GM12878 (cell line): ENCODE results near the gene SHC2. TPM values are rescaled to one million over a fixed set of nuclear protein-coding genes. Genes with fewer than 3 reads are reported as not detected.

ENCODE experiments used
- ATAC-seq: fragments of 200-7000 bp; cut with Tn5 transposase; 3 replicates; pipeline ENCODE4 v1.9.1; 2020; ENCODE audit warnings: mild to moderate bottlenecking, moderate library complexity
- BruUV-seq: library from RNA; stranded (reverse); fragments of 400-500 nt; replicated peaks from 2 replicates; lab custom pipeline; 2021; lab: Mats Ljungman, UMichigan
- CTCF ChIA-PET: fragments of 300-600 bp; sonication (Branson Sonifier 250); formaldehyde crosslinking; extraction: SDS; loops from one replicate; lab custom pipeline; 2021; ENCODE audit warnings: inconsistent platforms; lab: Yijun Ruan, JAX
- POLR2A ChIA-PET: fragments of 350-600 bp; formaldehyde crosslinking; extraction: SDS; loops from one replicate; lab custom pipeline; 2021; ENCODE audit warnings: inconsistent platforms; lab: Charles Lee
- RAD21 ChIA-PET: fragments of 300-600 bp; sonication (Branson Sonifier 250); formaldehyde crosslinking; loops from one replicate; lab custom pipeline; 2023; ENCODE audit warnings: antibody characterized with exemption; ENCODE audit not compliant: unreplicated experiment; lab: Charles Lee
- SMC1A ChIA-PET: fragments of 300-600 bp; sonication (Branson Sonifier 250); formaldehyde crosslinking; loops from one replicate; lab custom pipeline; 2023; ENCODE audit not compliant: unreplicated experiment, uncharacterized antibody; lab: Charles Lee
- DNase-seq: peaks from one replicate; pipeline ENCODE4 v3.0.0-alpha.2; 2011; ENCODE audit warnings: low read depth, low spot score
- FAIRE-seq: peaks from 3 replicates; lab custom pipeline; 2011; peaks lifted over from hg19 to GRCh38; lab: Jason Lieb, UNC
- H2AFZ ChIP-seq: 2 replicates; pipeline ENCODE4 v1.6.0; 2011; ENCODE audit warnings: low read depth, low read length, control low read depth; ENCODE audit not compliant: control insufficient read depth
- H3K27ac ChIP-seq: 2 replicates; pipeline ENCODE4 v1.5.1; 2011; ENCODE audit warnings: control low read depth; ENCODE audit not compliant: control insufficient read depth, insufficient read depth
- H3K27me3 ChIP-seq, 2 experiments: replicated peaks in 1 of 2; 2 replicates each; pipeline versions ENCODE4 v1.6.0 to v1.6.1; 2011; ENCODE audit warnings: low read length in 1 of 2; ENCODE audit not compliant: control insufficient read depth in 2 of 2, insufficient read depth in 2 of 2
- H3K36me3 ChIP-seq, 2 experiments: 2 replicates each; pipeline ENCODE4 v1.5.1; 2011; ENCODE audit warnings: low read length in 1 of 2; ENCODE audit not compliant: control insufficient read depth in 2 of 2, insufficient read depth in 2 of 2
- H3K4me1 ChIP-seq: 2 replicates; pipeline ENCODE4 v1.6.1; 2011; ENCODE audit warnings: mild to moderate bottlenecking, low read length, moderate library complexity, mixed read lengths; ENCODE audit not compliant: control insufficient read depth, insufficient read depth
- H3K4me2 ChIP-seq: 2 replicates; pipeline ENCODE4 v1.6.0; 2011; ENCODE audit warnings: control low read depth; ENCODE audit not compliant: control insufficient read depth, insufficient read depth
- H3K4me3 ChIP-seq: fragments of 200-600 bp; sonication (generic); 2 replicates; pipeline ENCODE4 v1.5.1; 2016
- H3K79me2 ChIP-seq: 2 replicates; pipeline ENCODE4 v1.6.0; 2011; ENCODE audit warnings: low read length; ENCODE audit not compliant: control insufficient read depth, insufficient read depth
- H3K9ac ChIP-seq: 2 replicates; pipeline ENCODE4 v1.8.0; 2011; ENCODE audit warnings: low read length, control low read depth, mixed read lengths; ENCODE audit not compliant: control insufficient read depth, insufficient read depth
- H3K9me3 ChIP-seq: replicated peaks from 3 replicates; pipeline ENCODE4 v1.5.1; 2011; ENCODE audit warnings: mild to moderate bottlenecking, low read length; ENCODE audit not compliant: control insufficient read depth, insufficient read depth
- H4K20me1 ChIP-seq: 2 replicates; pipeline ENCODE4 v1.6.0; 2011; ENCODE audit not compliant: control insufficient read depth, insufficient read depth
- BACH1 ChIP-seq: fragments of 450-650 bp; IDR thresholded peaks from 2 replicates; pipeline ENCODE4 v1.6.1; 2017; ENCODE audit warnings: mild to moderate bottlenecking, borderline replicate concordance
- FOS ChIP-seq: IDR thresholded peaks from 3 replicates; pipeline ENCODE4 v1.6.1; 2011; ENCODE audit warnings: borderline replicate concordance; ENCODE audit not compliant: insufficient read length; ENCODE audit errors: extremely low read depth
- FOXM1 ChIP-seq: IDR thresholded peaks from 2 replicates; pipeline ENCODE4 v1.6.1; 2012; ENCODE audit warnings: low read depth, mild to moderate bottlenecking, inconsistent platforms, low read length, moderate library complexity
- MXI1 ChIP-seq: fragments of 150-350 bp; IDR thresholded peaks from 2 replicates; pipeline ENCODE4 v1.6.1; 2011; ENCODE audit warnings: low read depth, mild to moderate bottlenecking, inconsistent platforms, low read length, improper control_type of control experiment
- NR2C2 ChIP-seq: IDR thresholded peaks from 2 replicates; pipeline ENCODE4 v1.6.1; 2011; ENCODE audit warnings: borderline replicate concordance, low read depth; ENCODE audit not compliant: control insufficient read depth, insufficient read length
- RUNX3 ChIP-seq: IDR thresholded peaks from 2 replicates; pipeline ENCODE4 v1.6.1; 2012; ENCODE audit warnings: low read length, inconsistent platforms
- SP1 ChIP-seq: IDR thresholded peaks from one replicate; pipeline ENCODE4 v1.6.1; 2011; ENCODE audit warnings: low read depth, low read length
- WGBS: methylation state at CpG from one replicate; pipeline ENCODE4 v1.1.6; 2016; ENCODE audit warnings: low lambda C conversion rate; ENCODE audit not compliant: insufficient replicate concordance, insufficient coverage; ENCODE audit errors: missing lambda C conversion rate; 5-methylcytosine and 5-hydroxymethylcytosine counted together
- in situ Hi-C: fragments of 300-500 bp; cut with MboI; formaldehyde crosslinking; loops from 9 replicates; pipeline ENCODE4 v1.14.3; 2018; ENCODE audit warnings: mixed read lengths
- intact Hi-C: fragments of 100-400 bp; cut with micrococcal nuclease; formaldehyde crosslinking; loops from one replicate; pipeline ENCODE4 v1.14.2; 2022; ENCODE audit not compliant: unreplicated experiment
- polyA plus RNA-seq, 11 experiments: library from polyadenylated mRNA; depleted of rRNA in 4 of 11; unstranded in 6 of 11; stranded (reverse) in 5 of 11; fragments of >200 nt; fragmentation: Nextera tagmentation in 4 of 11; fragmentation: Illumina TruSeq in 1 of 11; extraction: Ambion mirVana in 4 of 11; extraction: Trizol in 1 of 11; gene quantifications; 1 replicate in 1 of 11; 2 replicates in 10 of 11; pipeline versions ENCODE4 v1.2.1 to v1.2.3, GENCODE V29; 2011 to 2016; ENCODE audit warnings: inconsistent platforms in 2 of 11, missing spikeins in 2 of 11, low read depth in 1 of 11
- total RNA-seq, 4 experiments: library from RNA; depleted of rRNA in 3 of 4; stranded (reverse); fragments of >200 nt in 3 of 4; fragmentation: Illumina TruSeq in 1 of 4; extraction: Trizol in 1 of 4; gene quantifications; 2 replicates each; pipeline versions ENCODE4 v1.2.1 to v1.2.3, GENCODE V29; 2013 to 2021
- TF ChIP-seq, protein P1 (sequence below): IDR thresholded peaks from 2 replicates; pipeline ENCODE4 v1.6.1; 2012; ENCODE audit warnings: low read depth, low read length, improper control_type of control experiment

SHC2 gene
- total and polyA plus RNA-seq, 10 of the 15 experiments (the other 5 are each of a cell fraction or from before 2014, with no cell fraction given) = 0.08 TPM; not detected in 9

DNA sequence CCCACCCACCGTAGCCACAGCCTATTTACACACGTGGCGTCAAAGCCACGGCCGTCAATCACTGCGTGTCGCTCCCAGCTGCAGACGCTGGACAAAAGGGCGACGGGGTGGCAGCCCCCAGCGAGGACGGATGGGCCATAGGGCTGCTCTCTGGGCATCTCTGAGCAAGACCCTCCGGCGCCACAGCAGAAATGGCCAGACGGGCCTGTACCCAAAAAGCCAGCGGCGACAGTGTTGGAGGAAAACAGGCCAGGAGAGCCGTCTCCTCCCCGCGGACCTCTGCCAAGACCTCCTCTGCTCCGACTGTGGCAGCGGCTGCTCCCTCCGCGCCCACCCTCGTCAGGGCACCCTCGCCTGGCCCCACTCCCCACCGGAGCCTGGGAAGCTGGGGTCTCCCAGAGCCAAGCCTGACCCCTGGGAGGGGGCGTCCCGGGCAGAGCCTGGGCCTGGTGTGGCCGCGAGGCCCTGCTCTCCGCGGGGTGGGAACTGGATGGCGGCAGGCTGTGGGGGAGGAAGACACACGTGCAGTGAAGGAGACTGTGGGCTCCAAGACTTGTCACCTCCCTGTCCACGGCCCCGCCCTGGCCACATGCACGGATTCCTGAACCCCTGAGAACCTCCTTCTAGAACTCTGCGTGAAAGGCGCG lies 54.6 kb downstream of the SHC2 start:
- ChIA-PET CTCF (no interaction called here), POLR2A (no interaction called here), SMC1A (no interaction called here), RAD21 (no interaction called here)
- Histone ChIP-seq H3K9me3 (no peaks in the 10 kb centered on the region; the same call in 2 of the 3 replicates), H3K9ac (no peak overlapping the region), H3K27ac (no peak overlapping the region), H4K20me1 (no peaks in the 10 kb centered on the region), H3K36me3 (no peaks in the 10 kb centered on the region), H3K4me2 (no peak overlapping the region), H2AFZ (no peak overlapping the region), H3K79me2 (no peaks in the 10 kb centered on the region), H3K4me1 (no peaks in the 10 kb centered on the region), H3K4me3 (no peak overlapping the region), H3K27me3 (peaks cover 0 to 3% of the 10 kb centered on the region in 2 experiments; a peak in 1 of 4 replicates)
- DNase-seq (no peak), ATAC-seq (no peak), FAIRE-seq (no peak)
- intact Hi-C loops = no loop called here
- WGBS = 59% methylated on average over 40 of the region's 41 CpGs
- in situ Hi-C loops = no loop called here
- no TSS peak for BruUV-seq
- TF ChIP-seq MXI1 (no peak), BACH1 (no peak), NR2C2 (no peak), FOS (no peak), FOXM1 (no peak), RUNX3 (no peak), SP1 (no peak)
- TF ChIP-seq, protein P1, sequence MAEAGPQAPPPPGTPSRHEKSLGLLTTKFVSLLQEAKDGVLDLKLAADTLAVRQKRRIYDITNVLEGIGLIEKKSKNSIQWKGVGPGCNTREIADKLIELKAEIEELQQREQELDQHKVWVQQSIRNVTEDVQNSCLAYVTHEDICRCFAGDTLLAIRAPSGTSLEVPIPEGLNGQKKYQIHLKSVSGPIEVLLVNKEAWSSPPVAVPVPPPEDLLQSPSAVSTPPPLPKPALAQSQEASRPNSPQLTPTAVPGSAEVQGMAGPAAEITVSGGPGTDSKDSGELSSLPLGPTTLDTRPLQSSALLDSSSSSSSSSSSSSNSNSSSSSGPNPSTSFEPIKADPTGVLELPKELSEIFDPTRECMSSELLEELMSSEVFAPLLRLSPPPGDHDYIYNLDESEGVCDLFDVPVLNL = no peak
